Superior temporal gyrus (tissue), 1 donor: Measurements from ENCODE around the gene SDCBP2.

Experiments used
- DNase-seq: peaks from one replicate; pipeline ENCODE4 v3.0.0-alpha.2; 2016; ENCODE audit errors: extremely low spot score

Gene SDCBP2, protein sequence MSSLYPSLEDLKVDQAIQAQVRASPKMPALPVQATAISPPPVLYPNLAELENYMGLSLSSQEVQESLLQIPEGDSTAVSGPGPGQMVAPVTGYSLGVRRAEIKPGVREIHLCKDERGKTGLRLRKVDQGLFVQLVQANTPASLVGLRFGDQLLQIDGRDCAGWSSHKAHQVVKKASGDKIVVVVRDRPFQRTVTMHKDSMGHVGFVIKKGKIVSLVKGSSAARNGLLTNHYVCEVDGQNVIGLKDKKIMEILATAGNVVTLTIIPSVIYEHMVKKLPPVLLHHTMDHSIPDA

DNA sequence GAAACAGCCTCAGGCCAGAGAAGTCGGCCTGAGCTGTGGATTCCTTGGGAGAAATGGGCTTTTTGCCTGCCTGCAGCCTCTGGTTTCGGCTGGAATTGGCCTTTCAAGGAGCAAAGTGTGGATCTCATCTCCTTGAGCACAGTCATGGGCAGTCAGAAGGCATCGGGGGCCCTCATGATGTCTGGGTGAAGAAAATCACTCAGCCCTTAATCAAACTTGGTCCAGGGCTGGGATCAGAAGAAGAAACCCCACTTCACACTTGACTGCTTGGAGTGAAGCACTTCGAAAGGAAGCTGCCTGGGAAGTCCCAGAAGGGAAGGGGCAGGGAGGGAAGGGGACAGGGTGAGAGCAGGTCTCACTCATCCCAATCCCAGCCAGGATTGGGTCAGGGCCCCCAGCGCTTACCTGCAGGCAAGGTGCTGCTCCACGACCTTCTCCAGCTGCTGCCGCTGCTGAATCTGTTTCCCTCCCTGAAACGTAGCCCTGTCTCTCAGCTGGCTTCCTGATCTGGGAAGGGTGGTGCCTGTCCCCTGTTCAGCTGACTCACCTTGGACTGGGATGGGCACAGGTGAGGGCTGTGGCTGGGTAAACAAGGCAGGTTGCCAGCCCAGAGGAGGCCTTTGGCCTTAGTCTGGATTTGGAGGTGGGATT lies at the start of gene SDCBP2:
Gene SDCBP2, minus strand, starts transcription at position 460 of the 651 bp plus-strand sequence. CDS start 8,723 bp downstream, outside the sequence.
- DNase-seq: no peak

DNA sequence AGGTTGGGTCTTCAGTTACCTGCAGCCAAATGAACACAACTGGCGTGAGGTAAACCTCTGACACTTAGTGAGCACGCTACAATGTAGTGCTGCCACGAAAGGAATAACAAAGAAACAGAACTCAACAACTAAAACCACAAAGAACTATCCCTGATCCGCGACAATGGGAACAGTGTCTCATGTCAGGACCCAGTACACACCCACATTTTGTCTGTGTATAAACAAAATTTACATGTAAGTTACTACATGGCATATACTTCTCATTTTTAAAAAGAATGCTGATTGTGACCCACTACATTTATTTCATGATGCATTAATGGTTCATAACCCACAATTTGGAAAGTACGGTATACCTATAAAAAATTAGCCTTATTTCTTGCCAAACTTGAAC lies 49.8 kb upstream of the SDCBP2 start:
- no peak for DNase-seq

- DNase-seq: no peak
These were observed 49.2 kb upstream of the SDCBP2 start for GRCh38 chr20:1377984-1378734.

DNA sequence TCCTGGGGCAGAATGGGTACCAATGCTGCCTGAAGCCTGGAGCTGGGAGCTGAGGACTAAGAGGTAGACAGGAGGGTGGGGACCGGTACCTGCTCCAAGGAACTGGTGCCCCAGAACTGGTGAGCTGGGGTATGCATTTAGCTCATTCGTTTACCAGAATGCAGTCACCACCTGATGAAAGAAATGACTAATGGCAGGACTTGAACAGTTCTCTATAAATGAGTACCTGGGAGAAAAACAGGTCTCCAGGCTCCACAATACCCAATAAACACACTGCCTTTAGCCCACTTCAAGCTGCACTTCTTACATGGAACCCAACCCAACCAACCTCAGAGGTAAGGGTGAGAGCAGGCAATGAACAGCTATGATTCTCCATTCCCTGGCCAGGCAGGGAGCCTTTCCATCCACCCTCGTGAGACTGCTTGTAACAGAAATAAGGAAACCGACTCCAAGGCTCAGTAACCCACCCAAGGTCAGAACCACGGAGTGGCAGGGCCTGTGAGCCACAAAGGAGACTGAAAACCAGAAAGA lies 48.5 kb upstream of the SDCBP2 start:
- no peak for DNase-seq

- no peak for DNase-seq
These were observed 47.7 kb upstream of the SDCBP2 start for GRCh38 chr20:1376408-1377270.

DNA sequence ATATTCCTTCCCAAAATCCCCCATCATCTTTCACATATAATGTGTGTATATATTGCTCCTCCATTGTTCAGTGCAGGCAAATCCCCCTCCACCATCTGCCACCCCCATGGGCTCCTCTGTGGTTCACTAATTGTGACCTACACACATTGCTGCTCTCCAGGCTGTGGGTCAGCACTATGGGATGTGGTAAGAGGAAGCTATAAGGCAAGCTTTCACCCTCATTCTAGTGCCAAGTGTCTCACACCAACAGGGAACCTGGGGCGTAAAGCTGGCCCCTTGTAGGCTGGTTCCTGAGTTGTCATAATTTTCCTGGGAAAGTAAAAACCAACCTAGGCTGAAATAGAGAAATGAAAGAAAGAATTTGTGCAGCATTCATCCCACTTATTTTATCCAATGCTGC lies 47.1 kb upstream of the SDCBP2 start:
- DNase-seq: no peak

- DNase-seq: no peak
These were observed 46.6 kb upstream of the SDCBP2 start for GRCh38 chr20:1375515-1375914.

GRCh38 chr20:1374246-1374645 lies 45.3 kb upstream of the SDCBP2 start:
- no peak for DNase-seq

GRCh38 chr20:1373614-1374013 lies 44.7 kb upstream of the SDCBP2 start:
- peak; percentile 96 for DNase-seq

DNA sequence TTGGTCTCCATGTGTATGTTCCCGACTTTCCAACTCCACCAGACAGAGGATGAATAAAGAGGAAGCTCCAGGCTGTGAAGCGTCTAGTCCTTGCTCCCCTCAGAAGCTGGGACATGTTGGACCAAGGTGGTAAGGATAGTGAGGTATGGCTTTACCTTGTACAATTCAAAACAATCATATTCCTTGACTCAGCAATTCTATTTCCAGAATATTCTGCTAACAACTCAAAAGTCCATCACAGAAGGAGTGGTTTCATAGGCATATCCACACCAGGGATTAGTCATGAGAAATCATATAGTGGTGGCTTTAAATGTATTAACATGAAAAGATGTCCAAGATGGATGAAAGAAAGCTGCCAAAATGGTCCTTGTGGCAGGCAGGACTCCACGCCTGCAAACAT lies 44.1 kb upstream of the SDCBP2 start:
- no peak for DNase-seq

DNA sequence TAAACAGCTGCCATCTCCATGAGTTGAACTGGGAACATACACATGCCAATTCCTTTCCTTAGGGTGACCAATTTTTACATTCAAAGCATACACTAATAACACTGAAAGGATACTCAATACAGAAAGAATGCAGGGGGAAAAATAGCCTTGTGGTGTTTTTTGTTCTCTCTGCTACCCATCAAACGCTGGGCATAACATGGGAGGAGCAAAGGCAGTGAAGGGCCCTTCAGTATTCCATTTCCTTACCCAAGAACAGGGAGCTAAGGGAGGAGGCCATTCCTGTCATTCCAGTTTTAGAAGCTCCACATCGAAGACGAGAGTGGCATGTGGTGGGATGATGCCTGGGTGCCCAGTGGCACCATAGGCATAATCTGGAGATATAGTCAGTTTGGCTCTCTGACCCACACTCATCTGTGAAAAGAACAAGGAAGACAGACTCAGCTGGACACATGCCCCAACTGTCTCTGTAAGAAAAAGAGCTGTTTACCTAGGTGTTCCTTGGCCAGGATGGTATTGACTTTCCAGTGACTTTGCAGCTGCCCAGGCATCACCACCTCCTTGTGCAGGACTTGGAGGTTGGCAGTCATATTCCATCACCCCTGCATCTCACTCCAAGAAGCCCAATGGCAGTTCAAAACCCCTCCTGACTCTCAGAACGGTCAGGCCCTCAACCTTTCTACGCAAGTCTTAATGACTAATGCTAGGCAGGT lies 43.0 kb upstream of the SDCBP2 start:
- no peak for DNase-seq

DNA sequence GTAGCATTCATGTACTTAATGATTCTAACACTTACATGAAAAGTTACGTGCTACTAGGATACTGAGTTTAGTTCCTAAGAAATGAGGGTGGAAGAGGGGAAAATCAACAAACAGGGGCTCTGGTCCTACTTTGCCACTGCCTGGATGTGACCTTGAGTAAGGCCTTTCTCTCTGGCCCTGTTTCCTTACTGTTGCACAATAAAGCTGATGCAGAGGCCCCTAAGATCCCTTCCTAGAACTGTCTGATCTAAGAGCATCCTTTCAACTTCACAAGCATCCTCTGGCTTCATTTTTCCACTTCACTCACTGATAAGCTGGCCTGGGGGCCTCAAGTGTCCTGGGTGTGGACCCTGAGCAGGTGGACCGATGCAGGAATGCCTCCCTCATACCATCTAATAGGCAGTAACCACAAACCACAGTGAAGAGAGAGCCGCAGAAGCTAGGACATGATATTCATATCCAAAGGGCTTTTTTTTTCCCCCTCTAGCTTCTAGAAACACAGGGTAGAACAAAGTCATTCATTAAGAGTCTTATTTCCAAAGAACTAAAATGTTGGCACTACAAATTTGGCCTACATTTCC lies 42.4 kb upstream of the SDCBP2 start:
- no peak for DNase-seq

GRCh38 chr20:1370548-1371110 lies 41.7 kb upstream of the SDCBP2 start:
- DNase-seq: no peak

DNA sequence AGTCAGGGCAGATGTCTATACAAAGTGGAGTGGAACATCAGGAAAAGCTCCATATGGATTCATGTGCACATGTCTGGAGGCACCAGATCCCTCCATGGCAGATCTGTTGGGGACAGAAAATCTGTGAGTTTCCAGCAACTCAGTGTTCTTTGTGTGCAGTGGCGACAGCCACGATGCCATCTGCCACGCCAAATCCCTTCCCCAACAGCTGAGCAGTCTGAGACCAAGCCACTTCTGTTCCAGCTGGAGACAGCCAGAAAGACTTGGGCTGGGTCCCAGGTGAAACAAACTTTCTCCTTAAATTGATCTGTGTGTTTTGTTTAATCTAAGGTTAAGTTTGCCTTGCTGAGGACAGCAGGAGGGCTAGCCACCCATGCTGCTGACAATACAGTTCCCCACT lies 41.0 kb upstream of the SDCBP2 start:
- DNase-seq: peak; percentile 65

- DNase-seq: no peak
These were observed 39.7 kb upstream of the SDCBP2 start for GRCh38 chr20:1368448-1369199.

GRCh38 chr20:1367479-1367878 lies 38.5 kb upstream of the SDCBP2 start:
- no peak for DNase-seq

DNA sequence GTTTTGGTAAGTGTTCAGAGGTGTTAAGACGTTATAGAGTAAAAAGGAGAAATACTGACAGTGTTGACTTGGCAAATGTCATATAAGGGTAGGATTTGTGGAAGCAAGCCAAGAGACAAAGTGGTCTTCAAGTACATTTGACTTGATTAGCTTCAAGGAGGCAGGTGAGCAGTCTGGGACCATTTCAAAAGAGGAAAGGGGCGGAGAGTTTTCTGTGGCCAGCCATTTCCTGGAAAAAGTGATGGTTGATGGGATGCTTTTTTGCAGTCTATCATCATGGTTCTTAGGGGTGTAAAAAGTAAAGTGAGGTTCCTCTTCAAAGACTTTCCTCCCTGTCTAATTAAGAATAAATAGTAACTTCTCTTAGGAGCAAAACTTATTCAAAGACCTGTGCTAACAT lies 35.2 kb upstream of the SDCBP2 start:
- no peak for DNase-seq

DNA sequence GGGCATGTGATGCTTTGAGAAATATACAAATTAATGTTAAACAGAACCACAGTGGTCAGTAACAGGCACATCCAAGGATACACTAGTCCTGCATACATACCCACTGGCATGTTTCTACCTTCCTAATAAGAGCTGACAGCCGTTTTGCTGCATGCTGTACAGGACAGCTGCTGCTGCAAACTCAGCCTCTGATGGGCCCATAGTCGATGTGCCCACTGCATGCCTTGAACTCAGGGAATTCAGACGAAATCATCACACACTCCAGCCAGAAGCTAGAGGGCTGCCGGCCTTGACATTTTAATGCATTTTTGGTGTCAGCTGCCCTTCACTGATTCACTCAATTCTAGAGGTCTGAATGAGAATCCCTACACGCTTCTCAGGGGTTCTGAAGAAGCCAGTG lies 34.6 kb upstream of the SDCBP2 start:
- DNase-seq: no peak

GRCh38 chr20:1362484-1362883 lies 33.5 kb upstream of the SDCBP2 start:
- DNase-seq: no peak
